PFSK-1 (cell line): Measurements from ENCODE around the gene THSD4.

Experiments used
- FOXP2 ChIP-seq: optimal IDR thresholded peaks from 2 replicates; pipeline ENCODE3; 2011; ENCODE audit warnings: borderline replicate concordance, control low read depth, inconsistent platforms; ENCODE audit not compliant: insufficient read depth; ENCODE audit errors: extremely low read length, extremely low read depth
- POLR2AphosphoS5 ChIP-seq: IDR thresholded peaks from 2 replicates; pipeline ENCODE4 v1.6.1; 2012; ENCODE audit warnings: low read depth, mild to moderate bottlenecking, control low read depth, low read length, moderate library complexity
- REST ChIP-seq, 2 experiments: IDR thresholded peaks; 2 replicates each; pipeline versions ENCODE4 v1.6.1 to v1.8.0; 2011 to 2012; ENCODE audit warnings: low read depth in 2 of 2, low read length in 2 of 2, control low read depth in 1 of 2, inconsistent platforms in 1 of 2, mild to moderate bottlenecking in 1 of 2, moderate library complexity in 1 of 2; ENCODE audit not compliant: insufficient read depth in 1 of 2
- SIN3A ChIP-seq: IDR thresholded peaks from 2 replicates; pipeline ENCODE4 v1.6.1; 2012; ENCODE audit warnings: mild to moderate bottlenecking, low read length, moderate library complexity, borderline replicate concordance; ENCODE audit not compliant: insufficient read depth
- TAF1 ChIP-seq: IDR thresholded peaks from 2 replicates; pipeline ENCODE4 v1.6.1; 2012; ENCODE audit warnings: low read length, control low read depth, borderline replicate concordance; ENCODE audit not compliant: insufficient read depth

GRCh38 chr15:71465131-71465955, 350.1 kb downstream of the THSD4 start:
- no peak for TF ChIP-seq REST (IDR thresholded peaks at IDR 0.05; ENCODE audit: insufficient read depth in 1 of 2, low read depth in 2 of 2, low read length in 2 of 2)
- TF ChIP-seq TAF1 = no peak
- no peak for TF ChIP-seq POLR2AphosphoS5
- no peak for TF ChIP-seq SIN3A
- no peak for TF ChIP-seq FOXP2
